Measurements from ENCODE around the gene GOLGA8M.
"Not testable (repeated sequence)": the region's sequence is repeated elsewhere in the genome, so short reads cannot be mapped to it uniquely, and the experiment has no call there.

Gene GOLGA8M

DNA sequence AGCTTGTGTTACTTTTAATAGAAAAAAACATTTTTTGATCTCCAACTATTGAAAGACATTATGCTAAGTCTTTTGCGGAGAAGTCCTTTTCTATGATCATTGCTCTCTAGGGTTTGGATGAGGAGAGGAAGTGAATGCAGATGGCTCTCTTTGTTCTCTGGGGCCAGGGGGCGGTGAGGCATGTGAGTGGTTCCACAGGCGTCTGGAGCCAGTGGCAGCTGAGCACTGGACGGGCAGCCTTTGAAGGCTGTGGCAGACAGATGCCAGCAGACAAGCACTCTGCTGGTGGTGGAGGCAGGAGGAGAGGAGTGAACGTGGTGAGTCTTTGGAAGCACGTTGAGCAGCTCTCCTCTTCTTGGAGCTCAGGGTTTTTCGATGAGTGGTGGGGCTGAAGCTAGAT, 51.5 kb downstream of the GOLGA8M start:
- not testable (repeated sequence) for DNase-seq

DNA sequence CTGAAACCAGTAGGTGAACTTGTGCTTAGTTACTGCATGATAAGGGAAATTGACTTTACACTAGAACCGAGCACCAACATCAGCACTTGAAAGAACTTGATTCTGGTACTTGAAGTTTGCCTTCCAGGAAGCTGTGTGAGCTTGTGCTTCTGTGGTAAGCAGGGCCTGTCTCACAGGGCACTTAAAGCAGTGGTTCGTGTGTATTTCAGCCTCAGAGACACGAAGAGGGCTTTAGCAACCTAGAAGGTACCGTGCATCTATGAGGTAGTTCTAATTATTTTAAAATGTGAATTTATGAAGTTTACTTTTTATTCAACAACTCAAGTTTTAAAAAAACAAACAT, 56.2 kb downstream of the GOLGA8M start:
- not testable (repeated sequence) for DNase-seq

DNA sequence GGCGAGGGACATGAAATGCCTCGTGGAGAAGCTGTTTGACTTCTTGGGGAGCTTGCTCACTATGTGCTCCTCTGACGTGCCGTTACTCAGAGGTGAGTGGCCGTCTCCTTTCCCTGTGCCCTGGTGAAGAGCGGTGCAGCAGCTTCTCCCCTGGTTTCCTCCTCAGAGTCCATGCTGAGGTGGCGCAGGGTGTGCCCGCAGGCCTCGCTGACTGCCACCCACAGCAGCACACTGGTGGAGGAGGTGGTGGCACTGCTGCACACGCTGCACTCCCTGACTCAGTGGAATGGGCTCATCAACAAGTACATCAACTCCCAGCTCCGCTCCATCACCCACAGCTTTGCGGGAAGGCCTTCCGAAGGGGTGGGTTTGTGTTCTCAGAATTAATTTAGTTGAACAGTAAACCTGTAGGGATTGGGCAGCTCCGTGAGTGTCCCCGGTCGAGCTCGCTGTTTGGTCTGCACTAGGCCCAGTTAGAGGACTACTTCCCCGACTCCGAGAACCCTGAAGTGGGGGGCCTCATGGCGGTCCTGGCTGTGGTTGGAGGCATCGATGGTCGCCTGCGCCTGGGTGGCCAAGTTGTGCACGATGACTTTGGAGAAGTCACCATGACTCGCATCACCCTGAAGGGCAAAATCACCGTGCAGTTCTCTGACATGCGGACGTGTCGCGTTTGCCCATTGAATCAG, 56.7 kb downstream of the GOLGA8M start:
- not testable (repeated sequence) for DNase-seq

- not testable (repeated sequence) for DNase-seq
Measured at GRCh38 chr15:28654194-28654593, 58.0 kb downstream of the GOLGA8M start.

DNA sequence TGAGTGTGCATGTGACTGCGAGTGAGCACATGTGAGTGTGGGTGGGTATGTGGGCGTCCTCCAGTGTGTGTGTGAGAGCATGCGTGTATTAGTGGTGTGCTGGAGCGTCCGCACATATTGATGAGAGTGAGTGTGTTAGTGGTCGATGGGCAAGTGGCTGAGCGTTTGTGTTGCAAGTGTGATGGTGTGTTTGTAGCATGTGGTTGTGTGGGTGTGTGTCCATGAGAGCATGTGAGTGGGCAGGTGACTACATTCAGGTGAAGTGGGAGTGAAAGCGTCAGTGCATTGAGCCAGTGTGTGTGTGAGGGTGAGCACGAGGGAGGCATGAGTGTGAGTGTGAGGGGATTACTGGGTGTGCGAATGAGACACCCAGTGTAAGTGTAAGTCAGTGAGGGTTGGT, 59.7 kb downstream of the GOLGA8M start:
- DNase-seq = not testable (repeated sequence)
